Measurements from ENCODE around the gene A4GNT. TPM values are rescaled to one million over a fixed set of nuclear protein-coding genes. Genes with fewer than 3 reads are reported as not detected.

The A4GNT gene
- total and polyA plus RNA-seq, 2 donors (not counting 1 experiment from before 2014, with no cell fraction given): not detected

GRCh38 chr3:138112362-138112761, 19.8 kb downstream of the A4GNT start:
- Histone ChIP-seq H3K9ac (ENCODE audit: insufficient read depth, low read length) (no peak overlapping the region), H3K4me2 (ENCODE audit: extremely low read depth, insufficient read depth, low read length) (no peak overlapping the region)

GRCh38 chr3:138105598-138105997, 26.6 kb downstream of the A4GNT start:
- Histone ChIP-seq H3K4me1 (ENCODE audit: control insufficient read depth, extremely low read depth, insufficient read depth, low read length) (no peaks in the 10 kb centered on the region), H3K9me3 (ENCODE audit: control insufficient read depth, insufficient read depth, low read depth, low read length) (no peaks in the 10 kb centered on the region), H3K4me2 (ENCODE audit: extremely low read depth, insufficient read depth, low read length) (no peak overlapping the region), H2AFZ (ENCODE audit: low read length) (no peak overlapping the region), H3K9ac (ENCODE audit: insufficient read depth, low read length) (no peak overlapping the region), H3K79me2 (ENCODE audit: control insufficient read depth, insufficient read depth, low read length) (peaks cover 22% of the 10 kb centered on the region), H4K20me1 (ENCODE audit: control insufficient read depth, extremely low read depth, insufficient read depth, low read length) (no peaks in the 10 kb centered on the region), H3K4me3 (replicated peaks in 1 of 4; ENCODE audit: control extremely low read depth in 1 of 4, insufficient read depth in 1 of 4, low read depth in 3 of 4, low read length in 4 of 4) (no peak overlapping the region), H3K36me3 (ENCODE audit: control insufficient read depth, insufficient read depth, low read length) (peaks cover 9% of the 10 kb centered on the region), H3K27ac (ENCODE audit: insufficient read depth, low read length) (no peak overlapping the region), H3K27me3 (ENCODE audit: control insufficient read depth, insufficient read depth, low read length) (no peaks in the 10 kb centered on the region)
- TF ChIP-seq CTCF (conservative IDR thresholded peaks at IDR 0.05 in 1 of 2, IDR thresholded peaks at IDR 0.05 in 1 of 2; ENCODE audit: low read depth in 1 of 2, low read length in 2 of 2): no peak
- no peak for TF ChIP-seq EZH2 (IDR thresholded peaks at IDR 0.05; ENCODE audit: low read length, missing control alignments)
- no peak for DNase-seq (ENCODE audit: low read depth in 2 of 2)

More at GRCh38 chr3:138112362-138112761, 19.8 kb downstream of the A4GNT start:
- Histone ChIP-seq H4K20me1 (ENCODE audit: control insufficient read depth, extremely low read depth, insufficient read depth, low read length) (no peaks in the 10 kb centered on the region), H2AFZ (ENCODE audit: low read length) (no peak overlapping the region), H3K4me1 (ENCODE audit: control insufficient read depth, extremely low read depth, insufficient read depth, low read length) (peaks cover 3% of the 10 kb centered on the region), H3K36me3 (ENCODE audit: control insufficient read depth, insufficient read depth, low read length) (peaks cover 9% of the 10 kb centered on the region), H3K4me3 (replicated peaks in 1 of 4; ENCODE audit: control extremely low read depth in 1 of 4, insufficient read depth in 1 of 4, low read depth in 3 of 4, low read length in 4 of 4) (no peak overlapping the region), H3K27me3 (ENCODE audit: control insufficient read depth, insufficient read depth, low read length) (no peaks in the 10 kb centered on the region), H3K9me3 (ENCODE audit: control insufficient read depth, insufficient read depth, low read depth, low read length) (no peaks in the 10 kb centered on the region), H3K79me2 (ENCODE audit: control insufficient read depth, insufficient read depth, low read length) (peaks cover 51% of the 10 kb centered on the region), H3K27ac (ENCODE audit: insufficient read depth, low read length) (no peak overlapping the region)
- no peak for DNase-seq (ENCODE audit: low read depth in 2 of 2)
- TF ChIP-seq EZH2 (IDR thresholded peaks at IDR 0.05; ENCODE audit: low read length, missing control alignments) (no peak), CTCF (conservative IDR thresholded peaks at IDR 0.05 in 1 of 2, IDR thresholded peaks at IDR 0.05 in 1 of 2; ENCODE audit: low read depth in 1 of 2, low read length in 2 of 2) (no peak)

- peaks cover 8% of the 10 kb centered on the region for H3K36me3 ChIP-seq (ENCODE audit: control insufficient read depth, insufficient read depth, low read length)
- H3K79me2 ChIP-seq (ENCODE audit: control insufficient read depth, insufficient read depth, low read length): peaks cover 10% of the 10 kb centered on the region
- H3K4me1 ChIP-seq (ENCODE audit: control insufficient read depth, extremely low read depth, insufficient read depth, low read length): no peaks in the 10 kb centered on the region
- H3K9me3 ChIP-seq (ENCODE audit: control insufficient read depth, insufficient read depth, low read depth, low read length): no peaks in the 10 kb centered on the region
- H3K9ac ChIP-seq (ENCODE audit: insufficient read depth, low read length): no peak overlapping the region
- H3K4me2 ChIP-seq (ENCODE audit: extremely low read depth, insufficient read depth, low read length): no peak overlapping the region
- no peaks in the 10 kb centered on the region for H4K20me1 ChIP-seq (ENCODE audit: control insufficient read depth, extremely low read depth, insufficient read depth, low read length)
- no peak for DNase-seq (ENCODE audit: low read depth in 2 of 2)
- no peak overlapping the region for H3K27ac ChIP-seq (ENCODE audit: insufficient read depth, low read length)
- H3K27me3 ChIP-seq (ENCODE audit: control insufficient read depth, insufficient read depth, low read length): no peaks in the 10 kb centered on the region
- TF ChIP-seq EZH2 (IDR thresholded peaks at IDR 0.05; ENCODE audit: low read length, missing control alignments): no peak
- TF ChIP-seq CTCF (conservative IDR thresholded peaks at IDR 0.05 in 1 of 2, IDR thresholded peaks at IDR 0.05 in 1 of 2; ENCODE audit: low read depth in 1 of 2, low read length in 2 of 2): no peak
- no peak overlapping the region for H3K4me3 ChIP-seq (replicated peaks in 1 of 4; ENCODE audit: control extremely low read depth in 1 of 4, insufficient read depth in 1 of 4, low read depth in 3 of 4, low read length in 4 of 4)
- no peak overlapping the region for H2AFZ ChIP-seq (ENCODE audit: low read length)
These were observed 28.7 kb downstream of the A4GNT start for GRCh38 chr3:138103466-138103865.
